ENCODE measurements around the gene EFNB3. TPM values are rescaled to one million over a fixed set of nuclear protein-coding genes. Genes with fewer than 3 reads are reported as not detected.
A peak's percentile ranks its signal among the peaks of the same experiment; 100 is the strongest.

Gene EFNB3
- total RNA-seq, 2 experiments from 2014 or later, result not detected

DNA sequence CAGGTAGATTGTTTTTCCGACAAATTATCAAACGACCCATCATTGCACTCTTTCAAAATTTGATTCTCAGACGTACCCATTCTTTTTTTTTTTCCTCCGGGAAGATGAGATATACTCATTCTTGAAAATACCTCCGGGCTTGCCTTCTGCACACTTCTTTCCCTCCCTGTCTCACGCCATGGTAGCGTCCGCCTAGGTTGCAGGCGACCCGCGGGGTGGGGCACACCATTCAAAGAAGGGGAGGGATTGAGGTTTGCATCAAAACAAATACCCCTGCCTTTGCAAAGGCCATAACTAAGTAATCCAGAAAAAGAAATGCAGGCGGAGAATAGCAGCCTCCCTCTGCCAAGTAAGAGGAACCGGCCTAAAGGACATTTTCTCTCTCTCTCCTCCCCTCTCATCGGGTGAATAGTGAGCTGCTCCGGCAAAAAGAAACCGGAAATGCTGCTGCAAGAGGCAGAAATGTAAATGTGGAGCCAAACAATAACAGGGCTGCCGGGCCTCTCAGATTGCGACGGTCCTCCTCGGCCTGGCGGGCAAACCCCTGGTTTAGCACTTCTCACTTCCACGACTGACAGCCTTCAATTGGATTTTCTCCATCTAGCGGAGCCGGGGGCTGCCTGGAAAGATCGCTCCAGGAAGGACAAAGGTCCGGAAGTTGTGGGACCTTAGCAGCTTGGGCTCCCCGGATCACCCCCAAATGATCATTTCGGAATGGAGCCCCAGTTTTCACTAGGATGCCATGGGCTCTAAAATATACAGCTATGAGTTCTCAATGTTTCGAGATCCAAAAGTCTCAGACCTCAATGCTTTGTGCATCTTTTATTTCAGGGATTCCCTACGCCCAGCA, 18.6 kb upstream of the EFNB3 start:
- H3K4me3 Mint-ChIP-seq, result peak overlapping the region; percentile 99
- peaks cover 14% of the 10 kb centered on the region for H3K36me3 Mint-ChIP-seq
- H3K4me1 Mint-ChIP-seq, result peaks cover 25% of the 10 kb centered on the region
- DNase-seq (peak; percentile 78), ATAC-seq (ENCODE audit: low read depth) (peak; percentile 31)
- no peaks in the 10 kb centered on the region for H3K9me3 Mint-ChIP-seq
- H3K27me3 Mint-ChIP-seq, result no peaks in the 10 kb centered on the region
- POLR2A ChIA-PET, result interaction anchor here (0.7 to 4.9 kb wide), 55 partner anchors 10 to 1045 kb away, joined by 3 to 57 read pairs (median 4); partner anchors contain the start of genes ACAP1, ATP1B2, CD68 and CNTROB
- peak overlapping the region; percentile 100 for H3K27ac Mint-ChIP-seq

GRCh38 chr17:7687072-7687907, 17.7 kb upstream of the EFNB3 start, which contains the start of gene TP53:
Gene TP53, minus strand, starts transcription at chr17:7687490. Its CDS starts 10,896 bp downstream, at chr17:7676594.
- H3K27me3 Mint-ChIP-seq, result no peaks in the 10 kb centered on the region
- peaks cover 25% of the 10 kb centered on the region for H3K4me1 Mint-ChIP-seq
- DNase-seq (peak; percentile 81), ATAC-seq (ENCODE audit: low read depth) (peak; percentile 59)
- peak within 1 kb of the TSS; percentile 100 for H3K27ac Mint-ChIP-seq
- no peaks in the 10 kb centered on the region for H3K9me3 Mint-ChIP-seq
- POLR2A ChIA-PET, result interaction anchor here (0.6 to 4.9 kb wide), 56 partner anchors 15 to 642 kb away, joined by 3 to 57 read pairs (median 4); partner anchors contain the start of genes ACAP1, ATP1B2, CD68 and CNTROB
- H3K36me3 Mint-ChIP-seq, result peaks cover 14% of the 10 kb centered on the region
- peak within 1 kb of the TSS; percentile 99 for H3K4me3 Mint-ChIP-seq

GRCh38 chr17:7687908-7688807, 16.8 kb upstream of the EFNB3 start, which contains the start of gene WRAP53:
Gene WRAP53, plus strand, starts transcription at chr17:7688477. Its CDS starts 172 bp downstream, at chr17:7688649.
- Mint-ChIP-seq H3K27ac (peak within 1 kb of the TSS; percentile 100), H3K4me1 (peaks cover 25% of the 10 kb centered on the region), H3K27me3 (no peaks in the 10 kb centered on the region), H3K36me3 (peaks cover 18% of the 10 kb centered on the region), H3K4me3 (peak within 1 kb of the TSS; percentile 99), H3K9me3 (no peaks in the 10 kb centered on the region)
- peak; percentile 98 for DNase-seq
- POLR2A ChIA-PET, result interaction anchor here (0.6 to 4.9 kb wide), 44 partner anchors 16 to 643 kb away, joined by 3 to 57 read pairs (median 4); partner anchors contain the start of genes ACAP1, ATP1B2, CD68 and CNTROB
- ATAC-seq (ENCODE audit: low read depth), result peak; percentile 85

GRCh38 chr17:7688808-7689316, 16.1 kb upstream of the EFNB3 start:
- ATAC-seq (ENCODE audit: low read depth) (no peak), DNase-seq (no peak)
- Mint-ChIP-seq H3K27ac (peak overlapping the region; percentile 75), H3K36me3 (peaks cover 21% of the 10 kb centered on the region), H3K27me3 (no peaks in the 10 kb centered on the region), H3K4me3 (peak overlapping the region; percentile 99), H3K9me3 (no peaks in the 10 kb centered on the region), H3K4me1 (peaks cover 27% of the 10 kb centered on the region)
- POLR2A ChIA-PET, result interaction anchor here (1.1 to 4.9 kb wide), 9 partner anchors 18 to 204 kb away, joined by 3 to 50 read pairs (median 20); partner anchors contain the start of genes CD68, DNAH2, FXR2 and POLR2A

GRCh38 chr17:7695586-7695985, 9.4 kb upstream of the EFNB3 start:
- no peak overlapping the region for H3K27ac Mint-ChIP-seq
- H3K4me1 Mint-ChIP-seq, result peaks cover 8% of the 10 kb centered on the region
- no peaks in the 10 kb centered on the region for H3K9me3 Mint-ChIP-seq
- no peak overlapping the region for H3K4me3 Mint-ChIP-seq
- H3K36me3 Mint-ChIP-seq, result peaks cover 29% of the 10 kb centered on the region
- ATAC-seq (ENCODE audit: low read depth) (no peak), DNase-seq (no peak)
- POLR2A ChIA-PET, result no interaction called here
- H3K27me3 Mint-ChIP-seq, result no peaks in the 10 kb centered on the region

GRCh38 chr17:7697828-7698588, 7.0 kb upstream of the EFNB3 start:
- ATAC-seq (ENCODE audit: low read depth) (no peak), DNase-seq (no peak)
- POLR2A ChIA-PET, result interaction anchor here (0.7 kb wide), 1 partner anchor 207 kb away, joined by 3 read pairs; no protein-coding TSS in a partner anchor
- no peak overlapping the region for H3K27ac Mint-ChIP-seq
- peaks cover 8% of the 10 kb centered on the region for H3K4me1 Mint-ChIP-seq
- peaks cover 33% of the 10 kb centered on the region for H3K36me3 Mint-ChIP-seq
- no peak overlapping the region for H3K4me3 Mint-ChIP-seq
- no peaks in the 10 kb centered on the region for H3K27me3 Mint-ChIP-seq
- no peaks in the 10 kb centered on the region for H3K9me3 Mint-ChIP-seq

GRCh38 chr17:7700510-7700909, 4.5 kb upstream of the EFNB3 start:
- DNase-seq, result no peak
- Mint-ChIP-seq H3K9me3 (no peaks in the 10 kb centered on the region), H3K4me3 (no peak overlapping the region), H3K4me1 (peaks cover 11% of the 10 kb centered on the region), H3K36me3 (peaks cover 25% of the 10 kb centered on the region), H3K27me3 (peaks cover 15% of the 10 kb centered on the region), H3K27ac (no peak overlapping the region)
- ATAC-seq (ENCODE audit: low read depth), result no peak
- POLR2A ChIA-PET, result no interaction called here

- H3K27ac Mint-ChIP-seq, result no peak overlapping the region
- H3K4me3 Mint-ChIP-seq, result no peak overlapping the region
- ATAC-seq (ENCODE audit: low read depth), result no peak
- peaks cover 8% of the 10 kb centered on the region for H3K4me1 Mint-ChIP-seq
- POLR2A ChIA-PET, result no interaction called here
- H3K9me3 Mint-ChIP-seq, result no peaks in the 10 kb centered on the region
- H3K27me3 Mint-ChIP-seq, result peaks cover 27% of the 10 kb centered on the region
- no peak for DNase-seq
- H3K36me3 Mint-ChIP-seq, result peaks cover 17% of the 10 kb centered on the region
Measured at GRCh38 chr17:7701681-7702080, 3.3 kb upstream of the EFNB3 start.

DNA sequence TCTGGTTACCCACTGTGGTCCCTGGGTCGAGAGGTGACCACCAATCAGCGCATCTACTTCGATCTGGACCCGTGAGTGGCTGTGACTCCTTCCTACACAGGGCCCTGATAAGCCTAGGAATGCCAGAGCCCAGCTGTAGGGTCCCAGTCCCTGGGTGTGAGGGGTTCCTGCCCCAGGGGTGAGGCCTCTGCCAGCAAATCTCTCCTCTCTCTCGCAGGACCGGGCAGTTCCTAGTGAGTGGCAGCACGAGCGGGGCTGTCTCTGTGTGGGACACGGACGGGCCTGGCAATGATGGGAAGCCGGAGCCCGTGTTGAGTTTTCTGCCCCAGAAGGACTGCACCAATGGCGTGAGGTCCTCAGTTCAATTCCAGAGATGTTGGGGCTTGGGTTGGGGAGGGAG, 2.2 kb upstream of the EFNB3 start:
- H3K27ac Mint-ChIP-seq, result no peak overlapping the region
- peaks cover 8% of the 10 kb centered on the region for H3K4me1 Mint-ChIP-seq
- POLR2A ChIA-PET, result interaction anchor here (0.6 kb wide), 1 partner anchor 122 kb away, joined by 5 read pairs; no protein-coding TSS in a partner anchor
- H3K36me3 Mint-ChIP-seq, result peaks cover 15% of the 10 kb centered on the region
- peaks cover 35% of the 10 kb centered on the region for H3K27me3 Mint-ChIP-seq
- H3K4me3 Mint-ChIP-seq, result no peak overlapping the region
- H3K9me3 Mint-ChIP-seq, result no peaks in the 10 kb centered on the region
- no peak for DNase-seq
- no peak for ATAC-seq (ENCODE audit: low read depth)

DNA sequence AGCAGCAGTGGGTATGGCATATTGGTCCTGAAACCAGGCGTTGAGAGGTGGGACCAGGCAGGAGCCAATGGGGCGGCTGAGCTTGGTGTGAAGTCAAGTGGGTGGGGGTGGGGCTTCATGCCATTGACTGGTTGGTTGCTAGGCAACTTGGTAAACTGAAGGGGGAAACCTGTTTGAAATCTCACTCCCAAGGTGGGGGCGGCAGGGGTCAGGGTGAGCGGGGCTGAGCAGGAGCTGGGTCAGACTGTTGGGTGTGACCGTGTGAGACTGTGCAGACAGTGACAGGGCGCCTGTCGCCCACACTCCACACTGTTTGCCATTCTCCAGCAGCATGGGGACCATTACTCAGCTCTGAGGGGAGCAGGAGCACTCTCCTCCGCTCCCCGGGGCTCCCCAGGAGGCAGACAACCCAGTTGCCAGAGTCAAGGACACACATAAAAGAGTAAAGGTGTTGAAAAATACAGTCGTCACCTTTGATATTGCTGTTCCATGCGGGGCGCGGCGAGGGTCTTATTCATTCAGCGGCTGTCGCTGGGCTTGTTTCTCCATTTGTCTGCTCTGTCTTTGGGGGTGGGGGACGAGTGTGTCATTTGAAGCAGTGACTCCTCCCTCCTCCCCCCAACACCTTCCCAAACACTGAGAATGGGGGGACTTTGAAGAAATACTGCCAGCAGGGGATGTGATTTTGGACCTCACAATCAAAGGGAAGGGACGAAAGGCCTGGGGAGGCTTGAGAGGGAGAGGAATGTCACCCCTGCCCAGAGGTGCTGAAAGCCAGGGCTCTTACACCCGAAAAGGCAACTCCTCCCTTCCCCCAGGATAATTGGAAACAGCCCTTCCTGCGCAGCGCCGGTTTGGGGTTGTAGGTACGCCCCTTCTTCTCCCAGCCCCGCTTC, 1.2 kb upstream of the EFNB3 start:
- Mint-ChIP-seq H3K27ac (no peak overlapping the region), H3K27me3 (peaks cover 38% of the 10 kb centered on the region), H3K36me3 (peaks cover 11% of the 10 kb centered on the region), H3K4me3 (peak overlapping the region; percentile 56), H3K4me1 (peaks cover 8% of the 10 kb centered on the region), H3K9me3 (no peaks in the 10 kb centered on the region)
- DNase-seq (no peak), ATAC-seq (ENCODE audit: low read depth) (no peak)
- POLR2A ChIA-PET, result interaction anchor here (0.6 to 1.5 kb wide), 2 partner anchors 17 to 123 kb away, joined by 5 to 7 read pairs; partner anchors contain the start of gene TP53
